GM12891 (cell line): Measurements from ENCODE around the gene GLIPR2.

Experiments
- POLR2AphosphoS5 ChIP-seq: IDR thresholded peaks from 2 replicates; pipeline ENCODE4 v1.6.1; 2011; ENCODE audit warnings: low read depth, low read length, control low read depth
- SPI1 ChIP-seq: IDR thresholded peaks from 2 replicates; pipeline ENCODE4 v1.6.1; 2011; ENCODE audit warnings: low read depth, low read length, control low read depth
- TAF1 ChIP-seq: IDR thresholded peaks from 2 replicates; pipeline ENCODE4 v1.6.1; 2011; ENCODE audit warnings: low read depth, low read length, control low read depth

DNA sequence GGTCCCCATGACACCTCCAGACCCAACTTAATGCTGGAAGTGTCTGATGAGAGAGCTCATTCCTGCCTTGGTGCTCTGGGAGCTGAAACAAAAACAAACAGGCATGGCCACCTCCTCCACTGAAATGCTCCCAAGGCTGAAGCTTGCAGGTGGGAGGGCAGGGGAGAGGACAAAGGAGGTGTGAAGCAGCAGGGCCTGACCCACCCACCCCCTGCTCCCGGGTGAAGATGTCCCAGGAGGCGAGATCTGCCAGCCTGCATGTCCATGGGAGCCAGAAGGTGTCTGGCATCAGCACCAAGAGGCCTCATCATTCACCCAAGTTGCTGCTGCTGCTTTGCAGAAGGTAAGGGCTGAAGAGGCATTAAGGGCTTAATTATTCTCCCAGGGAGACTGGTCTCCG, 28.5 kb downstream of the GLIPR2 start:
- TF ChIP-seq SPI1 = no peak
- no peak for TF ChIP-seq TAF1
- no peak for TF ChIP-seq POLR2AphosphoS5
